K562 (cell line): ENCODE data around the gene CHST13. TPM values are rescaled to one million over a fixed set of nuclear protein-coding genes. Genes with fewer than 3 reads are reported as not detected.

Source experiments
- ATAC-seq: fragments of 200-7000 bp; cut with Tn5 transposase; 3 replicates; pipeline ENCODE4 v1.9.1; 2020; ENCODE audit warnings: moderate library complexity
- BruUV-seq: library from RNA; stranded (reverse); fragments of 400-500 nt; replicated peaks from 2 replicates; lab custom pipeline; 2021; lab: Mats Ljungman, UMichigan
- CTCF ChIA-PET: fragments of 300-600 bp; formaldehyde crosslinking; extraction: SDS; loops from one replicate; lab custom pipeline; 2021; ENCODE audit warnings: low intra/inter-chr PET ratio; lab: Yijun Ruan, JAX
- POLR2A ChIA-PET: fragments of 300-600, 350-650 bp; sonication (Branson Sonifier 250); formaldehyde crosslinking; extraction: SDS; loops from one replicate; lab custom pipeline; 2021; ENCODE audit warnings: antibody characterized with exemption, inconsistent platforms; lab: Yijun Ruan, JAX
- DNase-seq, 4 experiments: peaks; one replicate each; pipeline versions ENCODE4 v3.0.0 to v3.0.0-alpha.2; 2011 to 2018; ENCODE audit warnings: low spot score in 3 of 4, mixed read lengths in 3 of 4; ENCODE audit errors: extremely low read depth in 1 of 4
- FAIRE-seq: peaks from 2 replicates; lab custom pipeline; 2011; peaks lifted over from hg19 to GRCh38; lab: Jason Lieb, UNC
- H2AFZ ChIP-seq: 2 replicates; pipeline ENCODE4 v1.6.0; 2011; ENCODE audit warnings: low read depth, low read length, control low read depth, inconsistent platforms
- H3K27ac ChIP-seq: fragments of 200-600 bp; 3 replicates; pipeline ENCODE4 v1.8.0; 2011; ENCODE audit warnings: low read depth, mild to moderate bottlenecking, control low read depth, inconsistent platforms, low read length, moderate library complexity, mixed read lengths; ENCODE audit errors: extremely low read depth
- H3K27me3 ChIP-seq, 2 experiments: fragments of 300-600 bp in 1 of 2; 2 replicates in 1 of 2; 3 replicates in 1 of 2; pipeline versions ENCODE4 v1.6.0 to v1.8.0; 2011; ENCODE audit warnings: inconsistent platforms in 2 of 2, low read length in 2 of 2, mild to moderate bottlenecking in 1 of 2, mixed read lengths in 1 of 2, moderate library complexity in 1 of 2; ENCODE audit not compliant: control insufficient read depth in 2 of 2, insufficient read depth in 2 of 2
- H3K36me3 ChIP-seq: fragments of 300-600 bp; 3 replicates; pipeline ENCODE4 v1.8.0; 2011; ENCODE audit warnings: mild to moderate bottlenecking, low read length, inconsistent platforms; ENCODE audit not compliant: control insufficient read depth, insufficient read depth
- H3K4me1 ChIP-seq, 2 experiments: fragments of 200-600 bp in 1 of 2; replicated peaks in 1 of 2; 2 replicates in 1 of 2; 3 replicates in 1 of 2; pipeline versions ENCODE4 v1.5.1 to v1.8.0; 2011; ENCODE audit warnings: inconsistent platforms in 2 of 2, low read length in 2 of 2, mild to moderate bottlenecking in 1 of 2, mixed read lengths in 1 of 2, moderate library complexity in 1 of 2; ENCODE audit not compliant: control insufficient read depth in 2 of 2, insufficient read depth in 2 of 2
- H3K4me2 ChIP-seq: 2 replicates; pipeline ENCODE4 v1.6.1; 2011; ENCODE audit warnings: low read length, control low read depth, inconsistent platforms, mixed read lengths; ENCODE audit not compliant: insufficient read depth
- H3K4me3 ChIP-seq: fragments of 200-600 bp; sonication (generic), shearing (Covaris generic); 2 replicates; pipeline ENCODE4 v1.5.1; 2016; ENCODE audit warnings: control low read depth, inconsistent platforms
- H3K79me2 ChIP-seq: fragments of 200-600 bp; 3 replicates; pipeline ENCODE4 v1.8.0; 2011; ENCODE audit warnings: low read length, inconsistent platforms; ENCODE audit not compliant: control insufficient read depth, insufficient read depth
- H3K9ac ChIP-seq, 2 experiments: 2 replicates each; pipeline versions ENCODE4 v1.6.0 to v1.6.1; 2011; ENCODE audit warnings: low read depth in 2 of 2, low read length in 2 of 2, control low read depth in 1 of 2, inconsistent platforms in 1 of 2, mild to moderate bottlenecking in 1 of 2, mixed read lengths in 1 of 2; ENCODE audit not compliant: insufficient read depth in 1 of 2
- H3K9me1 ChIP-seq: one replicate; pipeline ENCODE4 v1.6.0; 2011; ENCODE audit warnings: inconsistent platforms, mild to moderate bottlenecking, low read length, moderate library complexity; ENCODE audit not compliant: control insufficient read depth, insufficient read depth
- H3K9me3 ChIP-seq: replicated peaks from 2 replicates; pipeline ENCODE4 v1.5.1; 2011; ENCODE audit warnings: low read depth, low read length, inconsistent platforms; ENCODE audit not compliant: control insufficient read depth, insufficient read depth
- H4K20me1 ChIP-seq: replicated peaks from 2 replicates; pipeline ENCODE4 v1.6.1; 2011; ENCODE audit warnings: low read length, inconsistent platforms, mixed read lengths; ENCODE audit not compliant: control insufficient read depth, insufficient read depth
- ARID2 ChIP-seq: fragments of 450-650 bp; IDR thresholded peaks from 2 replicates; pipeline ENCODE4 v1.6.1; 2017; ENCODE audit warnings: antibody characterized with exemption, mild to moderate bottlenecking
- PCBP1 ChIP-seq: fragments of 200-400 bp; formaldehyde crosslinking; IDR thresholded peaks from 2 replicates; pipeline ENCODE4 v1.6.1; 2018; ENCODE audit warnings: mild to moderate bottlenecking, low read depth, low read length; ENCODE audit not compliant: poor library complexity, severe bottlenecking
- RBM22 ChIP-seq: fragments of 200-400 bp; formaldehyde crosslinking; IDR thresholded peaks from 2 replicates; pipeline ENCODE4 v1.6.1; 2018; ENCODE audit warnings: low read length, low read depth; ENCODE audit not compliant: poor library complexity, severe bottlenecking
- SMARCC2 ChIP-seq: fragments of 450-650 bp; IDR thresholded peaks from 2 replicates; pipeline ENCODE4 v1.6.1; 2017; ENCODE audit warnings: antibody characterized with exemption, moderate library complexity, mild to moderate bottlenecking, low read depth
- U2AF1 ChIP-seq: fragments of 200-400 bp; formaldehyde crosslinking; optimal IDR thresholded peaks from 2 replicates; pipeline ENCODE3; 2017; ENCODE audit warnings: mild to moderate bottlenecking, low read depth, low read length, moderate library complexity
- ZBTB1 ChIP-seq: sonication (generic); formaldehyde crosslinking; IDR thresholded peaks from 2 replicates; pipeline ENCODE4 v1.8.1; 2023; ENCODE audit warnings: missing genetic modification reagents, low read depth, mild to moderate bottlenecking, borderline replicate concordance
- WGBS: fragments of 100-300 bp; shearing (Covaris generic); methylation state at CpG from one replicate; pipeline ENCODE4 v1.1.6; 2016; ENCODE audit warnings: low coverage, mixed read lengths; ENCODE audit not compliant: insufficient coverage; ENCODE audit errors: missing lambda C conversion rate; 5-methylcytosine and 5-hydroxymethylcytosine counted together
- in situ Hi-C: fragments of 300-500 bp; cut with MboI; formaldehyde crosslinking; loops from 4 replicates; pipeline ENCODE4 v1.15.0; 2018; ENCODE audit warnings: inconsistent platforms, mixed read lengths
- intact Hi-C: fragments of 100-400 bp; cut with micrococcal nuclease; formaldehyde crosslinking; loops from 2 replicates; pipeline ENCODE4 v1.14.2; 2022
- polyA plus RNA-seq, 8 experiments: library from polyadenylated mRNA; depleted of rRNA in 4 of 8; stranded (reverse) in 5 of 8; unstranded in 3 of 8; fragments of >200 nt; fragmentation: Nextera tagmentation in 2 of 8; fragmentation: Illumina TruSeq in 1 of 8; extraction: Ambion mirVana in 2 of 8; extraction: Trizol in 1 of 8; gene quantifications; 2 replicates each; pipeline versions ENCODE4 v1.2.1 to v1.2.3, GENCODE V29; 2011 to 2014; ENCODE audit warnings: inconsistent platforms in 1 of 8, missing spikeins in 1 of 8
- total RNA-seq, 7 experiments: library from RNA; depleted of rRNA in 6 of 7; stranded (reverse); fragments of >200 nt in 6 of 7; fragmentation: Illumina TruSeq in 2 of 7; extraction: Trizol in 2 of 7; gene quantifications; 2 replicates each; pipeline versions ENCODE4 v1.2.1 to v1.2.3, GENCODE V29; 2011 to 2021; ENCODE audit warnings: low replicate concordance in 1 of 7

CHST13 gene
- total and polyA plus RNA-seq, 9 of the 15 experiments (the other 6 are each of a cell fraction or from before 2014, with no cell fraction given), result not detected

- FAIRE-seq, result no peak
- TF ChIP-seq ARID2, result no peak
- no peak for TF ChIP-seq RBM22
- TF ChIP-seq PCBP1, result no peak
- TF ChIP-seq SMARCC2, result no peak
- H3K4me2 ChIP-seq, result no peak overlapping the region
- H3K4me3 ChIP-seq, result no peak overlapping the region
- DNase-seq, result no peak
- ATAC-seq, result no peak
- WGBS, result 0% methylated on average over 7 of the region's 7 CpGs
- ChIA-PET CTCF (no interaction called here), POLR2A (interaction anchor here (0.7 kb wide), 1 partner anchor 533 kb away, joined by 3 read pairs; no protein-coding TSS in a partner anchor)
- no peaks in the 10 kb centered on the region for H3K36me3 ChIP-seq
- BruUV-seq, result no TSS peak
- intact Hi-C loops (no loop called here), in situ Hi-C loops (no loop called here)
- H3K9me3 ChIP-seq, result no peaks in the 10 kb centered on the region
- peaks cover 0 to 11% of the 10 kb centered on the region in 2 experiments; a peak in 2 of 5 replicates for H3K4me1 ChIP-seq
- H3K9me1 ChIP-seq, result no peaks in the 10 kb centered on the region
- no peaks in the 10 kb centered on the region for H3K79me2 ChIP-seq
- peaks cover 2 to 42% of the 10 kb centered on the region in 2 experiments; a peak in 4 of 5 replicates for H3K27me3 ChIP-seq
- H2AFZ ChIP-seq, result no peak overlapping the region
- no peak overlapping the region for H3K27ac ChIP-seq
- H3K9ac ChIP-seq, result no peak overlapping the region
- H4K20me1 ChIP-seq, result no peaks in the 10 kb centered on the region; the same call in 1 of the 2 replicates
These were observed 12.7 kb upstream of the CHST13 start for GRCh38 chr3:126511291-126511690.

GRCh38 chr3:126512026-126512425, 11.9 kb upstream of the CHST13 start:
- Histone ChIP-seq H3K4me3 (no peak overlapping the region), H3K79me2 (no peaks in the 10 kb centered on the region), H3K27me3 (peaks cover 2 to 37% of the 10 kb centered on the region in 2 experiments; a peak in 4 of 5 replicates), H3K27ac (no peak overlapping the region), H3K4me1 (peaks cover 0 to 11% of the 10 kb centered on the region in 2 experiments; a peak in 2 of 5 replicates), H3K4me2 (no peak overlapping the region), H3K36me3 (no peaks in the 10 kb centered on the region), H4K20me1 (no peaks in the 10 kb centered on the region; the same call in 1 of the 2 replicates), H3K9ac (no peak overlapping the region), H3K9me1 (no peaks in the 10 kb centered on the region), H3K9me3 (no peaks in the 10 kb centered on the region), H2AFZ (no peak overlapping the region)
- no peak for ATAC-seq
- intact Hi-C loops, result no loop called here
- CTCF ChIA-PET, result no interaction called here
- BruUV-seq, result no TSS peak
- POLR2A ChIA-PET, result no interaction called here
- TF ChIP-seq ZBTB1 (CRISPR knock-in tag), result no peak
- no peak for TF ChIP-seq U2AF1
- FAIRE-seq, result no peak
- WGBS, result 2% methylated on average over 7 of the region's 7 CpGs
- no peak for DNase-seq
- in situ Hi-C loops, result no loop called here
